ENCODE results near the gene MESD. TPM values are rescaled to one million over a fixed set of nuclear protein-coding genes. Genes with fewer than 3 reads are reported as not detected.

Gene MESD
- total RNA-seq, 2 donors from 2014 or later: 31.7 to 35.8 TPM

DNA sequence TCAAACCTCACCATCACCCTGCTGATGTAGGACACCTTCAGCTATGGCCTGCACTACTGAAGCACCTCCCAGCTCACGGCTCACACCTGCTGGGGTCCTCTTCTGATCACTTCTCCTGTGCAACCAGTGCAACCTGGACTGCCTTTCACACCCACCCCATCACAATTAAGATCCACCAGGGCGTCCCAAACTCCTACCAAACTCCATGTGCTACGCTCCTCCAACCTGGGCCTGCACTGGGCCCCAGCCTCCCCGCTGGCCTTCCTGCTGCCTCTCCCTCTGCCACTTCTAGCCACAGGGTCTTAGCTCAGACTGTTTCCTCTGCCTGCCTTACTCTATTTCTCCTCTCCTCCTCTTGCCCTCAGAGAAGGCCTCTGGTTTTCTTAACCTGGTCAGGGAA lies 12.8 kb downstream of the MESD start:
- Mint-ChIP-seq H3K27me3 (ENCODE audit: insufficient read depth) (no peaks in the 10 kb centered on the region), H3K4me3 (no peak overlapping the region), H3K9me3 (no peaks in the 10 kb centered on the region), H3K36me3 (ENCODE audit: low read depth) (peaks cover 49% of the 10 kb centered on the region), H3K4me1 (peaks cover 25% of the 10 kb centered on the region), H3K27ac (peak overlapping the region; percentile 23)
- Histone ChIP-seq H3K36me3 (ENCODE audit: control insufficient read depth, insufficient read depth, low read length) (peaks cover 61% of the 10 kb centered on the region), H3K9me3 (ENCODE audit: control insufficient read depth, low read length) (no peaks in the 10 kb centered on the region), H3K4me1 (ENCODE audit: control insufficient read depth, insufficient read depth, low read length) (no peaks in the 10 kb centered on the region), H3K4me3 (ENCODE audit: low read length) (no peak overlapping the region), H3K27ac (ENCODE audit: low read depth, low read length) (no peak overlapping the region), H3K27me3 (ENCODE audit: control insufficient read depth, insufficient read depth, low read length, poor library complexity, severe bottlenecking) (no peaks in the 10 kb centered on the region), H3K9ac (ENCODE audit: extremely low read depth, low read length, poor library complexity, severe bottlenecking) (no peak overlapping the region)
- WGBS, 2 experiments (ENCODE audit: insufficient coverage in 1 of 2, insufficient read length in 1 of 2): 91 to 100% methylated on average over 2 to 4 of the region's 4 CpGs
- TF ChIP-seq, protein P1, sequence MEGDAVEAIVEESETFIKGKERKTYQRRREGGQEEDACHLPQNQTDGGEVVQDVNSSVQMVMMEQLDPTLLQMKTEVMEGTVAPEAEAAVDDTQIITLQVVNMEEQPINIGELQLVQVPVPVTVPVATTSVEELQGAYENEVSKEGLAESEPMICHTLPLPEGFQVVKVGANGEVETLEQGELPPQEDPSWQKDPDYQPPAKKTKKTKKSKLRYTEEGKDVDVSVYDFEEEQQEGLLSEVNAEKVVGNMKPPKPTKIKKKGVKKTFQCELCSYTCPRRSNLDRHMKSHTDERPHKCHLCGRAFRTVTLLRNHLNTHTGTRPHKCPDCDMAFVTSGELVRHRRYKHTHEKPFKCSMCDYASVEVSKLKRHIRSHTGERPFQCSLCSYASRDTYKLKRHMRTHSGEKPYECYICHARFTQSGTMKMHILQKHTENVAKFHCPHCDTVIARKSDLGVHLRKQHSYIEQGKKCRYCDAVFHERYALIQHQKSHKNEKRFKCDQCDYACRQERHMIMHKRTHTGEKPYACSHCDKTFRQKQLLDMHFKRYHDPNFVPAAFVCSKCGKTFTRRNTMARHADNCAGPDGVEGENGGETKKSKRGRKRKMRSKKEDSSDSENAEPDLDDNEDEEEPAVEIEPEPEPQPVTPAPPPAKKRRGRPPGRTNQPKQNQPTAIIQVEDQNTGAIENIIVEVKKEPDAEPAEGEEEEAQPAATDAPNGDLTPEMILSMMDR (conservative IDR thresholded peaks at IDR 0.05): no peak
- DNase-seq: no peak

DNA sequence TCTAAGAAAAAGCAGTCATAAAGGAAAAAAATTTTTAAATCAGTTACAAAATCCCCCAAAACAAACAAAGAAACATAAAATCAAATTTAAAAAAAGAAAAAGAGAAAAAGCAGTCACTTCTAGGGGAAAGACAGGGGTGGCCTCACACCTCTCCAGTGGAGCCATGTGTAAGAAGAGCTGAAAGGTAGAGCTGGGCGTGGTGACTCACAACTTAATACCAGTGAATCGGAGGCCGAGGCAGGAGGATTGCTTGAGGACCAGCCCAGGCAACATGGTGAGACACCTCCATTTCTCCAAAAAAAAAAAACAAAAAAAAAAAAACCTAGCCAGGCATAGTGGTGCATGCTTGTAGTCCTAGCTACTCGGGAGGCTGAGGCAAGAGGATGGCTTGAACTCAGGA lies 14.7 kb downstream of the MESD start:
- Histone ChIP-seq H3K27ac (ENCODE audit: low read depth, low read length) (no peak overlapping the region), H3K4me3 (ENCODE audit: low read length) (no peak overlapping the region), H3K27me3 (ENCODE audit: control insufficient read depth, insufficient read depth, low read length, poor library complexity, severe bottlenecking) (no peaks in the 10 kb centered on the region), H3K36me3 (ENCODE audit: control insufficient read depth, insufficient read depth, low read length) (peaks cover 51% of the 10 kb centered on the region), H3K4me1 (ENCODE audit: control insufficient read depth, insufficient read depth, low read length) (peaks cover 5% of the 10 kb centered on the region), H3K9ac (ENCODE audit: extremely low read depth, low read length, poor library complexity, severe bottlenecking) (no peak overlapping the region), H3K9me3 (ENCODE audit: control insufficient read depth, low read length) (no peaks in the 10 kb centered on the region)
- Mint-ChIP-seq H3K4me3 (no peak overlapping the region), H3K9me3 (no peaks in the 10 kb centered on the region), H3K4me1 (peaks cover 41% of the 10 kb centered on the region), H3K27me3 (ENCODE audit: insufficient read depth) (no peaks in the 10 kb centered on the region), H3K27ac (no peak overlapping the region), H3K36me3 (ENCODE audit: low read depth) (peaks cover 42% of the 10 kb centered on the region)
- 94 to 100% methylated on average over 1 to 4 of the region's 4 CpGs for WGBS, 2 experiments (ENCODE audit: insufficient coverage in 1 of 2, insufficient read length in 1 of 2)
- DNase-seq: no peak
- TF ChIP-seq, protein P1 (conservative IDR thresholded peaks at IDR 0.05): no peak

DNA sequence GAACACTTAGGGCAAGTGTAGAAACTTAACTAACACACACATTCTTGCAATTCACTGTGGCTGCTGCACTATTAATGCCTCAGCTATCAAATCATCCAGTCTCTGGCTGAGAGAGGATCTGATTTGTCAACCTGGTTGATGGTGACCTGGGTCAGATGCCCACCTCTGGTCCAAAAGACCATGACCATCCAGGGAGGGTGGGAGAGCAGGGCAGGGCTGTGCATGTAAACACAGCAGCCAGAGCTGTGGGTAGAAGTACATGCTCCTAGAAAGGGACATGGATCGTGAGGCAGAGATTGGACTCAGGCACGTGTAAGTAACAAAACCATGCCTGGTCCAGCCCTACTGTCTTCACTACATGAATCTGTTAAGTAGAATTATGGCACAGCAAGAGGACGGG lies 17.3 kb downstream of the MESD start:
- Mint-ChIP-seq H3K27me3 (ENCODE audit: insufficient read depth) (no peaks in the 10 kb centered on the region), H3K4me1 (peaks cover 33% of the 10 kb centered on the region), H3K36me3 (ENCODE audit: low read depth) (peaks cover 42% of the 10 kb centered on the region), H3K4me3 (no peak overlapping the region), H3K27ac (no peak overlapping the region), H3K9me3 (no peaks in the 10 kb centered on the region)
- Histone ChIP-seq H3K36me3 (ENCODE audit: control insufficient read depth, insufficient read depth, low read length) (peaks cover 43% of the 10 kb centered on the region), H3K27ac (ENCODE audit: low read depth, low read length) (no peak overlapping the region), H3K27me3 (ENCODE audit: control insufficient read depth, insufficient read depth, low read length, poor library complexity, severe bottlenecking) (no peaks in the 10 kb centered on the region), H3K9me3 (ENCODE audit: control insufficient read depth, low read length) (no peaks in the 10 kb centered on the region), H3K9ac (ENCODE audit: extremely low read depth, low read length, poor library complexity, severe bottlenecking) (no peak overlapping the region), H3K4me1 (ENCODE audit: control insufficient read depth, insufficient read depth, low read length) (peaks cover 13% of the 10 kb centered on the region), H3K4me3 (ENCODE audit: low read length) (no peak overlapping the region)
- 98 to 100% methylated on average over 3 of the region's 3 CpGs for WGBS, 2 experiments (ENCODE audit: insufficient coverage in 1 of 2, insufficient read length in 1 of 2)
- DNase-seq: no peak
- TF ChIP-seq, protein P1 (conservative IDR thresholded peaks at IDR 0.05): no peak
